GM18499 (cell line): ENCODE measurements around the gene GH2.
"Not testable (repeated sequence)": the region's sequence is repeated elsewhere in the genome, so short reads cannot be mapped to it uniquely, and the experiment has no call there.

Source experiments
- ATAC-seq: cut with Tn5 transposase; IDR thresholded peaks from one replicate; pipeline ENCODE4 v1.9.1; 2021; ENCODE audit warnings: moderate number of reproducible peaks; ENCODE audit not compliant: insufficient read depth, unreplicated experiment

GH2 gene

DNA sequence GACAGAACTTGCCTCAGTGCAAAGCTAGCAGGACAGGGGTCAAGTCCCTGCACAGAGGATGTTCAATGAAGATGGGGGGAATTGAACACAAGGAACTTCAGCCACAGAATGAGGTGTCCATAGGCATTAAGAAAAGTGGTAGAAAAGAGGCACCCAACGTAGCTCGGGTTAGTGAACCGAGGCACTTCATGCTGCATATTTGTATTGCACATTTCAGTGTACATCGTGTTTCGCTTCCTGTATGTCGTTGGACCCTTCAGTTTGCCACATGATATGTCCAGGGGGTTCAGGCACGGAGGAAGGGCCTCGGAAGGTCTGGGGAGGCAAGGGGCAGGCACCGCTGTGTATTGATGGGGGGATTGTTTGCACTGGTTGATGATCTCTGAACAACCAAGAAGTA, 3.3 kb downstream of the GH2 start:
- not testable (repeated sequence) for ATAC-seq

DNA sequence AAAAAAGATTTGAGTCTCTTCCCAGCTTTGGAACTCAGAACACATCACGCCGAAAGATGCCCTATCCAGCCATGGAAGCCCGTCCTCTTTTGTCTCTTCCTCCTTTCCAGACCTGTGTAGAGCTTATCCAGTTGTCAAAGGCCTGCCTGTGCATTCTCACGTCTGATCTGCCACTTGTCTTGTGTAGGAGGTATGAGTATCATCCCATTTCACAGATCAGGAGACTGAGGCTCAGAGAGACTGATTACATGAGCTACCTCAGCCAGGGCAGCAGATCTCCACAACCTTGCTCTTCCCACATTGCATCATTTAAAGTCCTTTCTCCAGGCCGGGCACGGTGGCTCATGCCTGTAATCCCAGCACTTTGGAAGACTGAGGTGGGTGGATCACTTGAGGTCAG, 7.1 kb downstream of the GH2 start:
- not testable (repeated sequence) for ATAC-seq

DNA sequence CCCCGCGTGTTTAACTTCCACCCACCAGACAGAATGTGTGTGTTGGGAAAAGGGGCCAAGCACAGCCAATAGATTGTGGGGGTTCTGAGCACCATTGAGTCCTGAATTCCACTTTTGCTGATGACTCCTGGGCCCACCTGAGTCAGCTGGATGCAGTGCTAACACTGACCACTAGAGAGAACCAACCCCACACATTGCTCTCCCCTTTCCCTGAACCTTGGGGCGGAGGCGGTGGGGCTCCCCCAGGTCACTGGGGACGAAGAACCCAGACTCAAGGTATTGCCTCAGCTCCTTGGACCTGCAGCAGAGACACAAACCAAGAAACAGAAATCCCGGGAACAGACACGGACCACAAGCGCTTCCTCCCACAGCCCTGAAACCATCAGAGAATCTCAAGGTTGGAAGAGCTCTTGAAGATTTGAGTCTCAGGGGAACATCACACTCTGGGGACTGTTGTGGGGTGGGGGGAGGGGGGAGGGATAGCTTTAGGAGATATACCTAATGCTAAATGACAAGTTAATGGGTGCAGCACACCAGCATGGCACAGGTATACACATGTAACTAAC, 7.6 kb downstream of the GH2 start:
- ATAC-seq, result not testable (repeated sequence)

DNA sequence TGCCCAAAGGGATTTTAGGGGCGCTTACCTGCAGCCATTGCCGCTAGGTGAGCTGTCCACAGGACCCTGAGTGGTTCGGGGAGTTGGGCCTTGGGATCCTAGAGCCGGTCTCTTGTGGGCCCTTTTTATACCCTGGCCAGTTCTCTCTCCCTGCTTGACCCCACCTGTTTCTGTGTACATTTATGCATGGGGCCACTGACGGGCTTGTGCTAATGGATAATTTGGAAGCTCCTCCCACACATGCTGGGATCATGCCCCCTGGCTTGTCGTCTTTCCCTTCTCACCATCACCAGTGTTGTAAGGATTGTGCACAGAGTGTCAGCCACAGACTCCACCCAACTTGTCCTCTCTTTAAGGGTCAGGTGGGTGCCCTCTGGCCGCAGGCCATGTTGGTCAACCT, 8.2 kb downstream of the GH2 start, which contains the start of gene CSH2:
Gene CSH2, minus strand, starts transcription at position 101 of the 400 bp plus-strand sequence. Its CDS starts 63 bp downstream, at position 38.
- not testable (repeated sequence) for ATAC-seq

DNA sequence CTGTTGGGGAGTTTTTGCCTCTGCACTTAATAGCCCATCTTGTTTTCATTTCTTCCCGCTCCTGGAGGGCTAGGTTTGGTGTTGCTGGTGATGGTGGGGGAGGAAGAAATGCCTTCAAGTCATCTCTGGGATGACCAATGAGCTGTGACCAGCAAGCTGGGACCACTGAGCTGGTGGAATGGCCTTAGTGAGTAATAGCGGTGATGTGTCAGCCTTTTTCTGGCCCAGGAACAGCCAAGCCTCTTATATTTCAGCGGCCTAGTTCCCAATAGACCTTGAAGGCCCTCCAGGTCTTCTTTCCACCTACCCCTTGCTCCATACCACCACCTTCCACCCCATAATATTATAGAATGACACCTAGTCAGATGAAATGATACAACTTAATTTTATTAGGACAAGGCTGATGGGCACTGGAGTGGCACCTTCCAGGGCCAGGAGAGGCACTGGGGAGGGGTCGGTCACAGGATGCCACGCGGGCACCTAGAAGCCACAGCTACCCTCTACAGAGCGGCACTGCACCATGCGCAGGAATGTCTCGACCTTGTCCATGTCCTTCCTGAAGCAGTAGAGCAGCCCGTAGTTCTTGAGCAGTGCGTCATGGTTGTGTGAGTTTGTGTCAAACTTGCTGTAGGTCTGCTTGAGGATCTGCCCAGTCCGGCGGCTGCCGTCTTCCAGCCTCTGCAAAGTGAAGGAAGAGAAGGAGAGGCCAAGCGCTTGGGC, 9.9 kb downstream of the GH2 start:
- not testable (repeated sequence) for ATAC-seq

DNA sequence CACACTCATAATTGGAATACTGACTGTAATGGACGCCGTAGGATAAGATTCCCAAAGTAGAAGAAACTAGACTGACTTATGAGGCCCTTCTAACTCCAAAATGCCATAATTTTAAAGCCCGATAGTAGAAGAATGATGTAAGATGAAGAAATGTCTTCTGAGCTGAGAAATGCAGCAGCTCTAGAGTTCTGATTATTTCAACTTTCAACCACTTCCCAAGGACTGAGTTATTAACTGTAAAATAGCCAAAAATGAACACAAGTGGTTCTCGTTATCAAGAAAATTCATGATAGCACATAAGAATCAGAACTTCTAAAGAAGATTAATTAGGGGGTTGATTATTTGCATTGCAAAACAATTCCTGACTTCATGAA, 11.5 kb downstream of the GH2 start:
- ATAC-seq, result not testable (repeated sequence)

DNA sequence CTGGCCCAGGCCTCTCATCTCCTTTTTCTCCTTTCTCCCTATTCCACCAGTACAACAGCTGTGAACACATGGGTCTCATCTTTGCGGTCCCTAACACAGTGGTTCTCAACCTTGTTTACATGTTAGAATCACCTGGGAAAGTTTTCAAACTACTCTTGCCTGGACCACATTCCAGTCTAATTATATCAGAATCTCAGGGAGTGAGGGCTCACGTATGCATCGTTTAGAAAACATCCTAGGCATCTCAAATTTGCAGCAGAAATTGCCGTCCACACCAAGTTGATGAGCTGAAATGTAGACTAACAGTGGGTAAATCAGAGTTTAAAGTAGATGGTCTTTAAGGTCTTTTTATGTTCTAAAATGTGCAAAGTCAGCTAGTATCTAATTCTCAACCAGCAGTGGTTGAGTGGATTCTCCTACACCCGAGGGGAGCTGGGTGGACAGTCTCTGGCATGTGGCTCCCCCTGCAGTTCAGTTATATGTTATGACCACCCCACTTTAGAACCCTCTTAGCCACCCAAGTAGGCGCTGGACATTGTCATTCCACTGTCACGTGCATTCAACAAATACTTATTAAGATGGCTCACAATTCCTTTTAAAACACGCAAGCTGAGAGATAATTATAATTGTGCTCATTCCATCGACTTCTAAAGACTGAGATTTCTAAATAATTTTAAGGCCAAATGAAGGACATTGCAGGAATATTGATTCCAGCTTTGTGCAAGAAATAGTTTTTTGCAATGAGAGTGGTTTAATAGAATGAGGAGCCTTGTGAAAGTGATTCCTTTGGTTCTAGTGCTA, 12.1 kb downstream of the GH2 start:
- ATAC-seq, result not testable (repeated sequence)

DNA sequence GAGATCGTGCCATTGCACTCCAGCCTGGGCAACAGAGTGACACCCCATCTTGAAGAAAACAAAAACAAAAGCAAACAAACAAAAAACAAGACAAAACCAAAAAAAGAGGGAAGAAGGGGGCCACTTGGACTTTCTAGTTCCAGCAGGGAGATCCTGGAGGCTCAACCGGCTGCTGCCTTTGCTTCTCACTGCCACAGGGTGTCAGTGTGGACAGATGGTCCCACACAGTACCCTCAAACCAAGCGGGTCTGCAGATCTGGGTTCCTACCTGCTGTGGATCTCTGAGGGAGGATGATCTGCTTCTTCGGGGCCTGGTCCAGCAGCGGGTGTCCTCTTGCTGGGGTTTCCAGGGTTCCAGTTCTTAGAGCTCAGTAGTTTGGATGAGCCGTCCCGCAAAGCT, 15.1 kb downstream of the GH2 start:
- ATAC-seq, result not testable (repeated sequence)

DNA sequence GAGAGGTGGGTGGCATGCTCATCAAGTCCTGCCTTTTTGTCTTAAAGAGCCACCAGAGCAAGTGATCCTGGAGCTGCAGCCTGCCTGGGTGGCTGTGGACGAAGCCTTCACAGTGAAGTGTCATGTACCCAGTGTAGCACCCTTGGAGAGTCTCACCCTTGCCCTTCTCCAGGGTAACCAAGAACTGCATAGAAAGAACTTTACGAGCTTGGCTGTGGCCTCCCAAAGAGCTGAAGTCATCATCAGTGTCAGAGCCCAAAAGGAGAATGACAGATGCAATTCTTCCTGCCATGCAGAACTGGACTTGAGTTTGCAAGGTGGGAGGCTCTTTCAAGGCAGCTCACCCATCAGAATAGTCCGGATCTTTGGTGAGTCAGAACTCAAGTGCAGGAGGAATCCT, 22.5 kb downstream of the GH2 start:
- no peak for ATAC-seq

DNA sequence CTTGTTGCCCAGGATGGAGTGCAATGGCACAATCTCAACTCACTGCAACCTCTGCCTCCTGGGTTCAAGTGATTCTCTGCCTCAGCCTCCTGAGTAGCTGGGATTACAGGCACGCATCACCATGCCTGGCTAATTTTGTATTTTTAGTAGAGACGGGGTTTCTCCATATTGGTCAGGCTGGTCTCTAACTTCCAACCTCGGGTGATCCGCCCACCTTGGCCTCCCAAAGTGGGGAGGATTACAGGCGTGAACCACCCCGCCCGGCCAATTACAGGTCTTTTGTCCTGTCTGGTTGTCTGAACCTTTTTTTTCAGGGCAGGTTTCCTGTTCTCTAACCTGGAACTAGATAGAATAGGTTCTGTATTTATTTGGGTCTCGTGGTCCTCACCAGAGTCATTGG, 25.3 kb downstream of the GH2 start:
- ATAC-seq, result not testable (repeated sequence)

DNA sequence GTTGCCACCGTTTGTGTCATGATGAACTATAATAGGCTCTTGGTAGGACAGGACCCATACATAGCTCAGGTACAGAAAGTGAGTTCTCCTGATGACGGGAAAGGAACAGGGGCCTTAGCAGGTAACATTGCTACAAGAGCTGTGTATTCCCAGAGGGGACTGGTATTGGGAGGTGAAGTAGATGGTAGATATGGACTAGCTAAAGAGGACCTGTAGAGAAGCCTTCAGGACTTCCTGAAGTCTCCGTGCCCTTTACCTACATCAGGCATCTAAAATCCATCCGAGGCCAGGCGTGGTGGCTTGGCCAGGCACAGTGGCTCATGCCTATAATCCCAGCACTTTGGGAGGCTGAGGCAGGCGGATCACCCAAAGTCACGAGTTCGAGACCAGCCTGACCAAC, 26.6 kb downstream of the GH2 start:
- ATAC-seq, result no peak

DNA sequence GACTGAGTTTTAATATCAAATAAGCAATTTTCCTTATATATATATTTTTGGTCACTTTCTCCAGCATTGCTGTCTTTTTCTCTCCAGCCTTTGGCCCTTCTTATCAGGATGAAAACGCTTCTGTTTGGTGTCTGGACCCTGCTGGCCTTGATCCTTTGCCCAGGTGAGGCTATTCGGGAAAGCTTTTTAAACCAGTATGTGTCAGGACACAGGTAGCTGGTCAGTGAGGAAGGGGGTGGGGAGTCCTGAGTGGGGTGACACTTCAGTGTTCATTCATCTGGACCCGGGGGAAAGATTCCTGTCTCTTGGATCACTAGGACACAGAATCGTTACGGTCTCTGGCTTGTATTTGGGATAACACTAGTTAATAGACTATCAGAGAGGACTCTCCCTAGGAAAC, 27.0 kb downstream of the GH2 start:
- no peak for ATAC-seq

DNA sequence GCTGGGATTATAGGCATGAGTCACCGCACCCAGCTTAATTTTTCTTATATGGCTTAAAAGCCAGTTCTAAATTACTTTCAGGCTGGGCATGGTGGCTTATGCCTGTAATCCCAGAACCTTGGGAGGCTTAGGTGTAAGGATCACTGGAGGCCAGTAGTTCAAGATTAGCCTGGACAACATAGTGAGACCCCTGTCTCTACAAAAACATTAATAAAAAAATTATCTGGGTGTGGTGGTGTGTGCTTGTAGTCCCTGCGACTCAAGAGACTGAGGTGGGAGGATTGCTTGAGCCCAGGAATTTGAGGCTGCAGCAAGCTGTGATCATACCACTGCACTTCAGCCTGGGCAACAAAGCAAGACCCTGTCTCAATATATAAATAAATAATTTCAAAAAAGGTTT, 28.5 kb downstream of the GH2 start:
- no peak for ATAC-seq

DNA sequence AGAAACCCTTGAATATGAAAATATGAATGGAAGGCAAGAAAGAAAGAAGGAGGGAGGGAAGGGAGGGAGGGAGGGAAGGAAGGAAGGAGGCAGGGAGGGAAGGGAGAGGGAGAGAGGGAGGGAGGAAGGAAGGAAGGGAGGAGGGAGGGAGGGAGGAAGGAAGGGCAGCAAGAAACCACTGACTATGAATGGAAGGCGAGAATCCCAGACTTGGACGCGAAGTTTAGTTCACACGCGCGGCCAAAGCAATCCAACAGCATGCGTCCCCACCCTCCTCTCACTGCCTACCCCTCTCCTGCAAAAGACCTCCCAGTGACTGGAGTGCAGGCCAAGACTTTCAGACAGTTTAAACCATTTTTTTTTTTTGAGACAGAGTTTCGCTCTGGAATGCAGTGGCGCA, 31.3 kb downstream of the GH2 start:
- no peak for ATAC-seq

DNA sequence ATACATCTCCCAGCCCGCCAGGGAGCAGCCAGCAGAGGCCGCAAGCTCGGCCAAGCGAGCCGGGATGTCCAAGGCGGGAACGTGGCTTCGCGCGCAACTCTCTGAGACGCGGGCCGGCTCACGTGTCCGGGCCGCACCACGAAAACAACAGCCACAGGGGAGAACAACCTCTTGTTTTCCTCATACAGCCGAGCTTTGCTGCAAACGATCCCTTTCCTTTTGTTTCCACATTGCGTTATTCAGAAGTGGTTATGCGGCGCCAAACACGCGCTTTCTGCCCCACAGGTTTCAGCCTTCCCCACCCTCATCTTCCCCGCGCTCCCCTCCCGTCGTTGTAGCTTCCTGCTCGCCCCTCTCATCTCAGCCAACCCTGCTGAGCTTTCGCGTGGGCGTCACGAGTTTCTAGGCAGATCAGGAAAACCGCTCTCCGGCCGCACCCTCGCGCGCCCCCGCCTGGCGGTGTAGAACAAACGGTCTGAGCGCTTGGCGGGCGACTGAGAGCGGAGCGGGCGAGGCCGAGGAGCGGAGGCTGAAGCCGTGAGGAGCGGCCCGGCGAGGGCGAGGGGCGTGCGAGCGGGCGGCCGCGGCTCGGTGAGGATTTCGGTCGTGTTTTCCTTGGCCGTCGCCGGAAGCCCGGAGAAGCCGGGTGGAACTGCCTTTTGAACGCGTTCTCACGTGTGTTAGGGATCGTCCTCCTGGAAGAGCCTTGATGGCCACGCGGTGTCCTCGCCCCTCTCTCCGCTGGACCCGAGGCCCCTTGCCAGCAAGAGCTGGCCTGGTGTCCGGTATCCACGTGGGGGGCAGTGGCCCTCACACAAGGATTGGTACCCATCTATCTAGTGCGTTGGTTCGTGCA, 32.7 kb downstream of the GH2 start:
- no peak for ATAC-seq

DNA sequence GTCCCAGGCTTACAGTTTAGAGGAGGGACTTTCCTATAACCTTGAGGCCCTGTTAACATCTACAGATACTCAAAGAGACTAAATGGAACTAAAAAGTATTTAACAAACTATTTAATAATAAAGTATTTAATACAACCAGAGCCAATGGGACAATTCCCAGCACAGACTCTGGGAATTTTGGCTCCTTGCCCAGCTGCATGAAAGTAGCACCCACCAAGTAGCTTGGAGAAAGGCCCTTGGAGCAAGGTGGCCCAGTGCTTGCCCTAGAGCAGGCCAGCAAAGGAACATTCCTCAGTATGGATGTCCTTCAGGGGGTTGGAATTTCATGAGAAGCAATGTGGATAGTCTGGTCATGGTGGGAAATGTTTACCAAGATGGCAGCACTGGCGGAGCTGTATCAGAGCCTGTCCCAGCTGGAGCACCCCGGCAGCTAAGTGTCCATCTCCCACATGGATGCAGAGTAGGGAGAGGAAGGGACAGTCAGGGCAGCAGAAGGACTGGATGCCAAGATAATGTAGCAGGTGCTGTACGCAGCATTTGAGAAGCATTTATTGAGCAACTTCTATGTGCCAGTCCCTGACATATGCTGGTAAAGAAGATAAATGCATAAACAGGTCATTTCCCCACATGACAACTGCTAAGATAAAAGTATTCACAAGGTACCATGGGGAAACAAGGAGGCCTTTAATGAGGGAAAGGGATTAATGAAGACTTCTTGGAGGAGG, 34.1 kb downstream of the GH2 start:
- ATAC-seq, result no peak

DNA sequence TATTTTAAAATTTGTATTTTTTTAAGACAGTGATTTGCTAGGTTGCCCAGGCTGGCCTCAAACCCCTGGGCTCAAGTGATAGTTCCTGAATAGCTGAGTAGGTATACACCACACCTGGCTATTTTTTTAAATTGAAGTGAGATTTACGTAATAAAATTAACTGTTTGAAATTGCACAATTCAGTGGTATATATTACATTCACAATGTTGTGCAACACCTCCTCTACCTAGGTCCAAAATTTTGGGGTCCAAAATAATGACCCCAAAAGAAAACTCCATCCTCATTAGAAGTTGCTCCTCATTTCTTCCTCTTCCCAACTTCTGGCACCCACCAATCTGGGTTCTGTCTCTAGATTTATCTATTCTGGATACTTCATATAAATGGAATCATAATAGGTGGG, 36.2 kb downstream of the GH2 start:
- ATAC-seq, result no peak

DNA sequence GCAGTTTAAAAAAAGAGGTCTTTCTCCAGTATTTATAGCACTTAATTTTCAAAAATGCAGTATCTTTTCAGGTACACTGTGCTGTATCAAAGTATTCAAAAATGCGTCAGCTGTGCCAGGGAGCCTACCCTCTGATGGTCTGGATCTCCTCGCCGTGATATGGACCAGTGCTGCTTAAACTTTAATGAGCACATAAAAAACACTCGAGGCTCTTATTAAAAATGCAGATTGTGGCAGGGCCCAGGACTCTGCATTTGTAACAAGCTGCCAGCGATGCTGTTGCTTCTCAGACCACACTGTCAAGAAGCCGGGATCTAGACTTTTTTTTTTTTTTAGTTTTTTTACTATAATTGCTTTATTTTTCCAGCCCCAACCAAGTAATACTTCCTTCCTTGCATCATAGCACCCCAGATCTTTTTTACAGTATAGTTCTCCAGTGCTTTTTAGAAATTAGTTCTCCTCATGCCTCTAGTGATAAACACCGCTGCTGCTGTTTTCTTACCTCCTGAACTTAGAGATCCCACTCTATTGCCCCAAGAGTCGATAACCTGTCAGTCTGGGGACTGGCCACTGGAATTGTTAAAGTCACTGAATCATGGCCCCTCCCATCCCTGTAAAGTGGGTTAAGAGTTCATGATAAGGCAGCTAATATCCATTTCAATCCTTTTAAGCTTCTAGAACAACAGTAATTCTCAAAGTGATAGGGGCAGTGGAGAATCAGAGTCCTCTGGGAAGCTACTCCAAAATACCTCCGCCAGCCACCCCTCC, 37.6 kb downstream of the GH2 start:
- no peak for ATAC-seq

DNA sequence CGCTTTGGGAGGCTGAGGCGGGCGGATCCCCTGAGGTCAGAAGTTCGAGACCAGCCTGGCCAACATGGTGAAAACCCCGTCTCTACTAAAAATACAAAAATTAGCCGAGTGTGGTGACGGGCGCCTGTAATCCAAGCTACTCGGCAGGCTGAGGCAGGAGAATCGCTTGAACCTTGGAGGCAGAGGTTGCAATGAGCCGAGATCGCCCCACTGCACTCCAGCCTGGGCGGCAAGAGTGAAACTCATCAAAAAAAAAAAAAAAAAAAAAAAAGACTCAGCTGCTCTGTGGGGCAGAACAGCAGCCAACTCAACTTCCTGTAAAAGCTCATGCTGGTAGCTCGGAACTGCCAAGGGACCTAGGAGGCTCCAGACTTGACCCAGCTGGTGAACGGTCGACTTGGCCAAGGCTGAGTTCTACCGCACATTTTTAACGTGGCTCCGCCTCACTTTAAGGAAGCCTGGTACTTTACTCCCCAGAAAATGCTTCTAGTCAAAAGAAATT, 38.3 kb downstream of the GH2 start:
- ATAC-seq, result not testable (repeated sequence)
